Measurements from ENCODE around the gene CELF2.

DNA sequence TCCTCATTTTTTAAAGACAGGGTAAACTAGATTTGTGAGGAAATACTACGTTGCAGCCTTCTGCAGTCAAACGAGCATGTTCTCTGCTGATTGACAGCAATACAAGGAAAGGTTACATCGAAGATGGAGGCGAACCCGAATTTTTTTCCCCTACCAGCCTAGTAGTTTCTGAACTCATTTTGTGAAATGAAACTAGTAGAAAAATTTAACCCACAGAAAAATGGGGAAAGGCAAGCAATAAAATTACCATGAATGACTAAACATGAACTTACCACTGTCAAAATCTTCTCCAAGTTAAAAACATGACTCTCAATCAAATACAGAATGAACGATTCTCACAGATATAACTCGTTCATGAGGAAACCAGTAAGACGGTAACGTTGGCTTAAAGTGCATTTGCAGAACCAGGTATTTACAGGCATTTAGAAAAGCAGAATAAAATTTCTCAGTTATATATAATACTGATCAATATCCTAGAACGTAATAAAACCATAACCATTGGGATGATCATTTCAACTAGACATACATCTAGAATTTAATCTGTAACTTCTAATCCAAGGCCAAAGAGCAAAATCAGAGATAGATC, 73.9 kb downstream of the CELF2 start:
- TF ChIP-seq, protein P1, sequence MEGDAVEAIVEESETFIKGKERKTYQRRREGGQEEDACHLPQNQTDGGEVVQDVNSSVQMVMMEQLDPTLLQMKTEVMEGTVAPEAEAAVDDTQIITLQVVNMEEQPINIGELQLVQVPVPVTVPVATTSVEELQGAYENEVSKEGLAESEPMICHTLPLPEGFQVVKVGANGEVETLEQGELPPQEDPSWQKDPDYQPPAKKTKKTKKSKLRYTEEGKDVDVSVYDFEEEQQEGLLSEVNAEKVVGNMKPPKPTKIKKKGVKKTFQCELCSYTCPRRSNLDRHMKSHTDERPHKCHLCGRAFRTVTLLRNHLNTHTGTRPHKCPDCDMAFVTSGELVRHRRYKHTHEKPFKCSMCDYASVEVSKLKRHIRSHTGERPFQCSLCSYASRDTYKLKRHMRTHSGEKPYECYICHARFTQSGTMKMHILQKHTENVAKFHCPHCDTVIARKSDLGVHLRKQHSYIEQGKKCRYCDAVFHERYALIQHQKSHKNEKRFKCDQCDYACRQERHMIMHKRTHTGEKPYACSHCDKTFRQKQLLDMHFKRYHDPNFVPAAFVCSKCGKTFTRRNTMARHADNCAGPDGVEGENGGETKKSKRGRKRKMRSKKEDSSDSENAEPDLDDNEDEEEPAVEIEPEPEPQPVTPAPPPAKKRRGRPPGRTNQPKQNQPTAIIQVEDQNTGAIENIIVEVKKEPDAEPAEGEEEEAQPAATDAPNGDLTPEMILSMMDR (IDR thresholded peaks at IDR 0.05): no peak
- TF ChIP-seq EP300 (IDR thresholded peaks at IDR 0.05) (no peak), POLR2AphosphoS5 (IDR thresholded peaks at IDR 0.05) (no peak), POLR2A (IDR thresholded peaks at IDR 0.05) (no peak)

Data from sigmoid colon (tissue), 4 donors.